GM12872 (cell line): ENCODE measurements around the gene SELENOO.

Experiments used
- TF ChIP-seq, protein P1 (sequence below): IDR thresholded peaks from 3 replicates; pipeline ENCODE4 v1.5.1; 2011; ENCODE audit warnings: low read depth, mild to moderate bottlenecking, low read length, moderate library complexity; ENCODE audit not compliant: insufficient read depth

The SELENOO gene

DNA sequence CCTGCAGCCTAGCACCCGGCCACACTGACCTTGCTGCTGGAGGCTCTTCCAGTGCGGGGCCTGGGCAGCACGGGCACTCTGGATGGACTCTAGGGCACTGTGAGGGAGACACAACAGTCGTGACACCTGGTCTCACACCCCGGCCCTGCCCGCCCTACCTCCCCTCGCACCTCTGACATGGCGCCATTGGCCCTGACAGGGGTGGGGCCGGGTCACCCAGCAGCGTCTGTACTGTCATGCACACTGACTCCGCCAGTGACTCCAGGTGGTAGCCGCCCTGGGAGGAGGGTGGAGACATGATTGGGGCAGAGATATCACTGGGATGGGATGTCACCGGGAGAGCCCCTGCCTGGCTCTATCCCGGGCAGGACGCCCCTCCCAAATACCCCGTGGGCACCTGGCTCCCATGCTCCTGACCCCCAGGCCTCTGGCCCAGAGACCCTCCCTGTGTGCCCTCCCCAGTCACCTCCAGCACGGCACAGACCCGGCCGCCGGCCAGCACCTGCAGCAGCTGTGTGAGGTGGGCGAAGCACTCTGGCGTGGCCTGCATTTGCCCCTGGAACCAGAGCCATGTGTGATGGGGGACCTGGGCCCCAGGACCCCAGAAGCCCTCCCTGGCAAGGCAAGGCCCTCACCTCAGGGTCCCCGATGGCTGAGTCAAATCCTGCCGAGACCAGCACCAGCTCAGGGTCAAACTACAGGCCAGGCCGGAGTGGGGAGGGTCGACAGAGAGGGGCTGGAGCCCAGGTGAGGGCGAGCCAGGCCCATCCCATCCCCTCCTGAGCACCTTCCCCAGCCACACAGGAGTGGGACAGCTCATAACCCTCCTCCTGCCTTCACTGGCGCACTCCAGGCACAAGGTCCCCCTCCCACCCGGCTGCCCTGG is 47.6 kb downstream of the SELENOO start:
- TF ChIP-seq, protein P1, sequence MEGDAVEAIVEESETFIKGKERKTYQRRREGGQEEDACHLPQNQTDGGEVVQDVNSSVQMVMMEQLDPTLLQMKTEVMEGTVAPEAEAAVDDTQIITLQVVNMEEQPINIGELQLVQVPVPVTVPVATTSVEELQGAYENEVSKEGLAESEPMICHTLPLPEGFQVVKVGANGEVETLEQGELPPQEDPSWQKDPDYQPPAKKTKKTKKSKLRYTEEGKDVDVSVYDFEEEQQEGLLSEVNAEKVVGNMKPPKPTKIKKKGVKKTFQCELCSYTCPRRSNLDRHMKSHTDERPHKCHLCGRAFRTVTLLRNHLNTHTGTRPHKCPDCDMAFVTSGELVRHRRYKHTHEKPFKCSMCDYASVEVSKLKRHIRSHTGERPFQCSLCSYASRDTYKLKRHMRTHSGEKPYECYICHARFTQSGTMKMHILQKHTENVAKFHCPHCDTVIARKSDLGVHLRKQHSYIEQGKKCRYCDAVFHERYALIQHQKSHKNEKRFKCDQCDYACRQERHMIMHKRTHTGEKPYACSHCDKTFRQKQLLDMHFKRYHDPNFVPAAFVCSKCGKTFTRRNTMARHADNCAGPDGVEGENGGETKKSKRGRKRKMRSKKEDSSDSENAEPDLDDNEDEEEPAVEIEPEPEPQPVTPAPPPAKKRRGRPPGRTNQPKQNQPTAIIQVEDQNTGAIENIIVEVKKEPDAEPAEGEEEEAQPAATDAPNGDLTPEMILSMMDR = no peak

DNA sequence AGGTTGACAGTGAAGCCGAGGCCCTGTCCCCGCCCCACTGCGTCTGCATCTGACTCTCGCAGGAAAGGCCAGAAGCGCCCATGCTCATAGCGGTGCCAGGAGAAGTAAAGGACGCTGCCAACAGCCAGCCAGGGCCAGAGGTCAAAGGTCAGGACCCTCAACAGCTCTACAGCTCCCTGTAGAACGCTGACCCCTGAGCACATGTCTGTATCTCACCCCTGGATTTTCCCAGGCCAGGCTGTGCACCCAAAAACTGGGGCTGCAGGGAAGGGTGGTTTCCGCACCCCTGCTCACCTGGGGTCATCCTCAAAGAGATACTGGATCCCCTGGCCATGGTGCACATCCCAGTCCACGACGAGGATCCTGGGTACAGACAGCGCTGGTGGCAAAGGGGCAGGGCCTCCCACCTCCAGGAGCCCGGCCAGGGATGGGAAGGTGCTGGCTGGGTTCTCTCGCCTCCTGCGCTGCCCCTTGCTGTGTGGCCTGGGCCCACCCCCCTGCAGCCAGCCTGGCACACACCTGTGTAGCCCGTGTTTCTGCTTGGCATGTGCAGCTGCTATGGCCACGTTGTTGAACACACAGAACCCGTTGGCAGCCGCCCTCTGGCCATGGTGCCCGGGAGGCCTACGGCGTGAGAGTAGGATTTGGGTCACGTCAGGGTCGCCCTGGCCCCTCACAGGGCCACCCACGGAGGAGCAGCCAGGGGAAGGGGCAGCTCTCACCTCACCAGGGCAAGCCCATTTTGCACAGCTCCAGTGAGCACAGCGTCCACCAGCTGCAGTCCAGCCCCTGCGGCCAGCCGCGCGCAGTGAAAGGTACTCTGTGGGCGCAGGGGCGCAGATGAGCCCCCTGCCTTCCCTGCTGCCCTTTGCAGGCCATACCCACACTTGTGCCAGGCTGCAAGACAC is 48.8 kb downstream of the SELENOO start:
- TF ChIP-seq, protein P1 = no peak

DNA sequence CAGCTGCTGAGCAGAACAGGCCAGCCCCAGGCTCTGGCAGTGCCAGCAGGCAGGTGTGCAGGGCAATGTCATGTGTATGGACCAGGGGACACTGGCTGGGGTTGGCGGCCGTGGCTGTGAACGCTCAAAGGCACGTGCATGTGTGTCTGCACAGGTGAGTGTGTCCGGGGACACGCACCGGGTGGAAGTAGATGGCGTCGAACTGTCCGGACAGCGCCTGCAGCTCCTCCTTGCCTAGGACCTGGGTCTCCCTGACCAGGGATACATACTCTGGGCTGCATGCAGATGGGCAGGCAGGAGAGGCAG is 49.4 kb downstream of the SELENOO start:
- TF ChIP-seq, protein P1 = no peak

DNA sequence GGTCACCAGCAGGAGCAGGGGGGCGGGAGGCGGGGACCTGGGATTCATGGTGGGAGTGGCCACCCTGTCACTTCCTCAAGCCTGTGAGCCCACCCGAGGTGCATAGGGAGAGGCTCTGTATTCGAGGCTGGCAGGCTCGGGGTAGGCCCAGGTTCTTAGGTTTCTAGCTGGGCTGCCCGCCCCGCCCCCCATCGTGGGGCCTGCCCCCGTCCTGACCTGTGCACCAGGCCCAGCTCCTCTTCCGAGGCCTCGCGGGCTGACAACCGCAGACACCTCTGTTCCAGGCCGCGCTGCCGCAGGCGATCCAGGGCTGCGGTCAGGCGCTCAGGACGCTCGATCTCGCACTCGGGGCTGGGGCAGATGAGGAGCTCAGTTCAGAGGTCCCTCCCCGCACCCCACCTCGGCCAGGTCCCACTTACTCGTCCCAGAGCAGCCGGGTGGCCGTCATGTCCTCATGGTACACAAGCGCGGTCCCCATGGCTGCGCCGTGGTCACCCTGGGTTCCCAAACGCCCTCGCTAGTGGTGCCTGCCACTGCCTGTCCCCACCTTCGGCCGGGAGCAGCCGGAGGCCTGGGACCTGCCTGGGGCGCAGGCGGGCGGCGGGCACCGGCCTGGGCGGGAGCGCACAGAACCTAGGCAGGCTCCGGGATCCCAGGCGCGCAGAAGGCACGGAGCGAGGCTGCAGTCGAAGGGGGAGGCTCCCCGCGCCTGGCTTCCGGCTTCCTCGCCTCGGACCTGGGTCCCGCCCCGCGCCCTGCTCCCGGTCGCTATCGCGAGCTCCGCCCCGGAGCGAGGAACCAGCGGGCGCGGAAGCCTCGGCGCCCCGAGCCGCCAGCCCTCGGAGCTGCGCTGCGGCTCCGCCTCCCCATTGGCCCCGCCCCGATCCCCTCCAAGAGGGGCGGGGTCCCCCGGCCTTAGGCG is 50.0 kb downstream of the SELENOO start, which contains the start of gene HDAC10:
HDAC10 (minus strand) TSS at position 711 of the 922 bp plus-strand sequence; CDS start at position 478, 233 bp downstream.
- TF ChIP-seq, protein P1 = no peak

DNA sequence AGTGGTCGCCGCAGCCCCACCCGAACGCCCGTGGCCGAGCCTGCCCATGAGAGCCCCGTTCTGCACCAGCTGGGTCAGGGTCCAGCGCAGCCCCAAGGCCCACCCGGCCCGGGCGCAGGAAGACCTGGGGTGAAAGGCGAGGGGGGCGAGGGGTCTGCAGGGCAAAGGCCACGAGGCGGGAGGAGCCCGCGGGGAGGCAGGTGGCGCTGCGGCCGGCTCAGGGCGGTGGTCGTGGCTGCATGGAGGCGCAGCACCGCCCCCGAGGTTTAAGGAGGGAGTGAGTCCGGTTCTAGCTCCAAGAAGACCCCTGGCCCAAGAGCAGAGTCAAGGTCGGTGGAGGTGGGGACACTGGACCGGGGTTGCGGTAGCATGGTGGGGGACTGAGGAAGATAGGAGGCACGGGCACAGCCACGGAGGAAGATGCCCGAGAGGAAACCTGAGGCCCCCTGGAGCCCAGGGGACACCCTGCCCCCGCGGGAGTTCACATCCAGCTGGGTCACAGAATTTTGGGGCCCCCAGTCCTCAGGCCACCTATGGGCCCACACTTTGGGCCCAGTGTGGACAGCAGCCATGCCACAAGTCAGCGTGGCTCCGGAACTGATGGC is 50.8 kb downstream of the SELENOO start:
- TF ChIP-seq, protein P1 = no peak

DNA sequence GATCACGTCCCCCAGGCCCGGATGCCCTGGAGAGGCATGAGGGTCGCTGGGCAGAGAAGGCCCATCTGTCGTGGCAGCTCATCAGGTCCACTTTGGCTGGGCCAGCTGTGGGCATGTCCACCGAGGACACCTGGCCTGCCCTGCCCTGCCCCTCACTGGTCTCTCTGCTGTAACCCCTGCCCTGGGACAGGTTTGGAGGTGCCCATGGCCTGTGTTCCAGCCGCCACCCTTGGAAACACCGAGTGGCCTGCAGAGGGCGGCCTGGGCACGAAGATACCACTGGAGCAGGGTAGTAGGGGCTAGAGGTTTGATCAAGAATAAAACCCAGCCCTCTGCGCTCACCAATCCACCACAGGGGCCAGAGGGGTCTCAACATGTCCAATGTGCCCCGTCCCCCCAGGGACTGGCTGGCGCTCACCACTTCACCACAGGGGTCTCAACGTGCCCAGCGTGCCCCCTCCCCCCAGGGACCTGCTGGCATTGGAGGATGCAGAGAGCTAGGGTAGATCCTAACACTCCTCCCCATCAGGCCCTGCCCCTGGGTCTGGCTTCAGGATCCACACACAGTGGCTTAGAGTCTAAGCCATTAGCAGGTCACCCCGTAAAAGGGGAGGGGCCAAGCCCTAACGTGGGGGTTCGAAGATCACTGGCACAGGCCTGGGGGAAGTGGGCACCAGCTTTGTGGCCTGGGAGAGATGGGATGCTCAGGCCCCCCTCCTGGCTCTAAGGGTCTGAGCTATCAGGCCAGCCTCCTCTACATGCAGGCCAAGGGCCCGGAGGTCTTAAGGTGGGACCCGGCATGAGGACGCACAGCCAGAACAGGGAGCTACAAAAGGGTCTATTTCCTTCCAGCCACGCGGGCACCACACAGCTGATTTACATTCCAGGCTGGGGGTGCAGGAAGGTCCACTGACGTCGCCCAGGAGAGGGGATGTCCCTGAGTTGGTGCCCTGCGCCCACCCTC is 51.6 kb downstream of the SELENOO start:
- TF ChIP-seq, protein P1 = peak; percentile 74
